Mucosa of rectum (tissue), 2 donors: ENCODE data around the gene TMPRSS5.

ENCODE experiments used
- H3K27ac ChIP-seq, 2 donors: one replicate each; pipeline ENCODE4 v1.7.0; 2013; ENCODE audit warnings: inconsistent platforms in 2 of 2, low read depth in 2 of 2, low read length in 2 of 2
- H3K27me3 ChIP-seq, 2 donors: one replicate each; pipeline ENCODE4 v1.7.0; 2013; ENCODE audit warnings: low read length in 2 of 2; ENCODE audit not compliant: control insufficient read depth in 2 of 2, insufficient read depth in 2 of 2
- H3K36me3 ChIP-seq, 2 donors: one replicate each; pipeline ENCODE4 v1.7.0; 2013; ENCODE audit warnings: low read length in 2 of 2; ENCODE audit not compliant: control insufficient read depth in 2 of 2, insufficient read depth in 2 of 2
- H3K4me1 ChIP-seq, 2 donors: one replicate each; pipeline ENCODE4 v1.7.0; 2013; ENCODE audit warnings: low read length in 2 of 2, mild to moderate bottlenecking in 1 of 2; ENCODE audit not compliant: control insufficient read depth in 2 of 2, insufficient read depth in 2 of 2
- H3K4me3 ChIP-seq, 2 donors: one replicate each; pipeline ENCODE4 v1.7.0; 2013; ENCODE audit warnings: low read length in 2 of 2
- H3K9ac ChIP-seq, 2 donors: one replicate each; pipeline ENCODE4 v1.7.0; 2013; ENCODE audit warnings: low read length in 2 of 2, low read depth in 1 of 2, mild to moderate bottlenecking in 1 of 2
- H3K9me3 ChIP-seq, 2 donors: one replicate each; pipeline ENCODE4 v1.7.0; 2013; ENCODE audit warnings: low read length in 2 of 2; ENCODE audit not compliant: control insufficient read depth in 2 of 2
- donor health status: healthy.
- donor health status: Normal muscosa, but diverticular disease.

Gene TMPRSS5

GRCh38 chr11:113649311-113649710 is 56.8 kb downstream of the TMPRSS5 start:
- no peak overlapping the region for H3K4me3 ChIP-seq
- no peak overlapping the region for H3K9ac ChIP-seq
- H3K27me3 ChIP-seq = no peaks in the 10 kb centered on the region
- H3K36me3 ChIP-seq = no peaks in the 10 kb centered on the region
- no peaks in the 10 kb centered on the region for H3K4me1 ChIP-seq
- H3K27ac ChIP-seq = no peak overlapping the region
- no peaks in the 10 kb centered on the region for H3K9me3 ChIP-seq

- no peaks in the 10 kb centered on the region for H3K27me3 ChIP-seq
- H3K36me3 ChIP-seq = no peaks in the 10 kb centered on the region
- H3K4me1 ChIP-seq = no peaks in the 10 kb centered on the region
- H3K27ac ChIP-seq = no peak overlapping the region
- H3K9ac ChIP-seq = no peak overlapping the region
- H3K9me3 ChIP-seq = no peaks in the 10 kb centered on the region
- no peak overlapping the region for H3K4me3 ChIP-seq
These were observed 58.3 kb downstream of the TMPRSS5 start for GRCh38 chr11:113647856-113648255.

- H3K9ac ChIP-seq = no peak overlapping the region
- H3K36me3 ChIP-seq = no peaks in the 10 kb centered on the region
- no peaks in the 10 kb centered on the region for H3K27me3 ChIP-seq
- no peaks in the 10 kb centered on the region for H3K4me1 ChIP-seq
- H3K27ac ChIP-seq = no peak overlapping the region
- no peak overlapping the region for H3K4me3 ChIP-seq
- no peaks in the 10 kb centered on the region for H3K9me3 ChIP-seq
These were observed 59.0 kb downstream of the TMPRSS5 start for GRCh38 chr11:113647108-113647507.

- Histone ChIP-seq H3K4me1 (no peaks in the 10 kb centered on the region), H3K9ac (no peak overlapping the region), H3K27ac (no peak overlapping the region), H3K9me3 (no peaks in the 10 kb centered on the region), H3K36me3 (no peaks in the 10 kb centered on the region), H3K4me3 (no peak overlapping the region), H3K27me3 (no peaks in the 10 kb centered on the region)
These were observed 60.3 kb downstream of the TMPRSS5 start for GRCh38 chr11:113645593-113646349.

GRCh38 chr11:113644605-113645004 is 61.5 kb downstream of the TMPRSS5 start:
- no peaks in the 10 kb centered on the region for H3K9me3 ChIP-seq
- no peak overlapping the region for H3K4me3 ChIP-seq
- H3K9ac ChIP-seq = no peak overlapping the region
- H3K36me3 ChIP-seq = no peaks in the 10 kb centered on the region
- no peaks in the 10 kb centered on the region for H3K27me3 ChIP-seq
- H3K4me1 ChIP-seq = no peaks in the 10 kb centered on the region
- no peak overlapping the region for H3K27ac ChIP-seq

- Histone ChIP-seq H3K27ac (no peak overlapping the region), H3K9me3 (no peaks in the 10 kb centered on the region), H3K9ac (no peak overlapping the region), H3K4me1 (no peaks in the 10 kb centered on the region), H3K27me3 (no peaks in the 10 kb centered on the region), H3K4me3 (no peak overlapping the region), H3K36me3 (no peaks in the 10 kb centered on the region)
These were observed 62.4 kb downstream of the TMPRSS5 start for GRCh38 chr11:113643701-113644100.

- H3K27ac ChIP-seq = no peak overlapping the region
- no peaks in the 10 kb centered on the region for H3K27me3 ChIP-seq
- H3K9ac ChIP-seq = no peak overlapping the region
- H3K36me3 ChIP-seq = no peaks in the 10 kb centered on the region
- no peak overlapping the region for H3K4me3 ChIP-seq
- no peaks in the 10 kb centered on the region for H3K9me3 ChIP-seq
- no peaks in the 10 kb centered on the region for H3K4me1 ChIP-seq
These were observed 63.0 kb downstream of the TMPRSS5 start for GRCh38 chr11:113643006-113643585.

GRCh38 chr11:113642090-113642489 is 64.0 kb downstream of the TMPRSS5 start:
- H3K27me3 ChIP-seq = peaks cover 0 to 3% of the 10 kb centered on the region in 2 donors
- H3K9ac ChIP-seq = no peak overlapping the region
- no peaks in the 10 kb centered on the region for H3K36me3 ChIP-seq
- H3K4me1 ChIP-seq = no peaks in the 10 kb centered on the region
- H3K27ac ChIP-seq = no peak overlapping the region
- no peaks in the 10 kb centered on the region for H3K9me3 ChIP-seq
- H3K4me3 ChIP-seq = no peak overlapping the region

- Histone ChIP-seq H3K4me3 (no peak overlapping the region), H3K36me3 (no peaks in the 10 kb centered on the region), H3K9ac (no peak overlapping the region), H3K27me3 (peaks cover 0 to 3% of the 10 kb centered on the region in 2 donors), H3K4me1 (no peaks in the 10 kb centered on the region), H3K9me3 (no peaks in the 10 kb centered on the region), H3K27ac (no peak overlapping the region)
These were observed 67.7 kb downstream of the TMPRSS5 start for GRCh38 chr11:113638376-113638775.

GRCh38 chr11:113637636-113638035 is 68.5 kb downstream of the TMPRSS5 start:
- Histone ChIP-seq H3K4me3 (no peak overlapping the region), H3K9ac (no peak overlapping the region), H3K36me3 (no peaks in the 10 kb centered on the region), H3K27me3 (peaks cover 0 to 3% of the 10 kb centered on the region in 2 donors), H3K4me1 (no peaks in the 10 kb centered on the region), H3K9me3 (no peaks in the 10 kb centered on the region), H3K27ac (no peak overlapping the region)
